H1 (cell line): ENCODE data around the gene KLHL3.

Source experiments
- BACH1 ChIP-seq: IDR thresholded peaks from 2 replicates; pipeline ENCODE4 v1.6.1; 2012; ENCODE audit warnings: low read length, improper control_type of control experiment
- EZH2 ChIP-seq: fragments of 200-600 bp; sonication (generic); IDR thresholded peaks from 2 replicates; pipeline ENCODE4 v1.7.1; 2012; ENCODE audit warnings: low read depth, mild to moderate bottlenecking, moderate library complexity, low read length, inconsistent platforms; ENCODE audit not compliant: severe bottlenecking
- POLR2A ChIP-seq, 2 experiments: IDR thresholded peaks; 1 replicate in 1 of 2; 2 replicates in 1 of 2; pipeline ENCODE4 v1.6.1; 2011; ENCODE audit warnings: low read depth in 2 of 2, low read length in 2 of 2, mild to moderate bottlenecking in 2 of 2; ENCODE audit errors: control extremely low read depth in 1 of 2
- TF ChIP-seq, protein P1 (sequence below), 3 experiments: IDR thresholded peaks; 1 replicate in 2 of 3; 2 replicates in 1 of 3; pipeline versions ENCODE4 v1.5.1 to v1.6.1; 2011; ENCODE audit warnings: low read length in 3 of 3, mild to moderate bottlenecking in 3 of 3, inconsistent platforms in 2 of 3, low read depth in 1 of 3, moderate library complexity in 1 of 3; ENCODE audit not compliant: insufficient read depth in 1 of 3; ENCODE audit errors: control extremely low read depth in 1 of 3

DNA sequence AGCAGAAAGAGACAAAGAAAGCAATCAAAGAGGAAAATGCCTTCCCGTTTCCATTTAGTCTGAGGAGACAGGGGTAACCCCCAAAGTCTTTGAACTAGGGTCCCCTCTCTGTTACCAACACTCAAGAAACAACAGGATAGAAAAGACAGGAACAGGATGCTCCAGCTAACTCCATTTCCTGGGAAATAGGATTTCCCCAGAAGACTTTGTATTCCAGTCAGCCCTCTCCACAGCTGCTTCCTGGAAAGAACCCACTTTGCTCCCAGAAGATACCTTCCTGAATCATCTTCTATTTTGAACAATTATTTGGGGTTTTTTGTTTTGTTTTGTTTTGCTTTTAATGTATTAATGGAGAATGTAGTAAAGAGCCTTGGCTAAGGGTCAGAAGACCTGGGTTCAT is 56.0 kb downstream of the KLHL3 start:
- TF ChIP-seq POLR2A (IDR thresholded peaks at IDR 0.05; ENCODE audit: control extremely low read depth in 1 of 2, low read depth in 2 of 2, low read length in 2 of 2) (no peak), BACH1 (no peak), EZH2 (no peak)
- TF ChIP-seq, protein P1, sequence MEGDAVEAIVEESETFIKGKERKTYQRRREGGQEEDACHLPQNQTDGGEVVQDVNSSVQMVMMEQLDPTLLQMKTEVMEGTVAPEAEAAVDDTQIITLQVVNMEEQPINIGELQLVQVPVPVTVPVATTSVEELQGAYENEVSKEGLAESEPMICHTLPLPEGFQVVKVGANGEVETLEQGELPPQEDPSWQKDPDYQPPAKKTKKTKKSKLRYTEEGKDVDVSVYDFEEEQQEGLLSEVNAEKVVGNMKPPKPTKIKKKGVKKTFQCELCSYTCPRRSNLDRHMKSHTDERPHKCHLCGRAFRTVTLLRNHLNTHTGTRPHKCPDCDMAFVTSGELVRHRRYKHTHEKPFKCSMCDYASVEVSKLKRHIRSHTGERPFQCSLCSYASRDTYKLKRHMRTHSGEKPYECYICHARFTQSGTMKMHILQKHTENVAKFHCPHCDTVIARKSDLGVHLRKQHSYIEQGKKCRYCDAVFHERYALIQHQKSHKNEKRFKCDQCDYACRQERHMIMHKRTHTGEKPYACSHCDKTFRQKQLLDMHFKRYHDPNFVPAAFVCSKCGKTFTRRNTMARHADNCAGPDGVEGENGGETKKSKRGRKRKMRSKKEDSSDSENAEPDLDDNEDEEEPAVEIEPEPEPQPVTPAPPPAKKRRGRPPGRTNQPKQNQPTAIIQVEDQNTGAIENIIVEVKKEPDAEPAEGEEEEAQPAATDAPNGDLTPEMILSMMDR (IDR thresholded peaks at IDR 0.05; ENCODE audit: control extremely low read depth in 1 of 3, insufficient read depth in 1 of 3, low read depth in 1 of 3, low read length in 3 of 3), result no peak
